ENCODE measurements around the gene POLG2. TPM values are rescaled to one million over a fixed set of nuclear protein-coding genes. Genes with fewer than 3 reads are reported as not detected.

POLG2 gene
- total and polyA plus RNA-seq, 9 of the 15 experiments (the other 6 are each of a cell fraction or from before 2014, with no cell fraction given), result 13.4 to 44.8 (median 37.0) TPM

DNA sequence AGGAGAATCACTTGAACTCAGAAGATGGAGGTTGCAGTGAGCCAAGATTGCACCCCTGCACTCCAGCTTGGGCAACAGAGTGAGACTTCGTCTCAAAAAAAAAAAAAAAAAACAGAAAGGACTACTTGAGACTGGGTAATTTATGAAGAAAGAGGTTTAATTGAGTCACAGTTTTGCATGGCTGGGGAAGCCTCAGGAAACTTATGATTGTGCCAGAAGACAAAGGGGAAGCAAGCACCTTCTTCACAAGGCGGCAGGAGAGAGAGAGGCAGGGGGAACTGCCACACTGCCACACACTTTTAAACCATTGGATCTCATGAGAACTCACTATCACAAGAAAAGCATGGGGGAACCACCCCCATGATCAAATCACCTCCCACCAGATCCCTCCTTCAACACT lies 56.9 kb downstream of the POLG2 start (continued):
- TF ChIP-seq, protein P1, sequence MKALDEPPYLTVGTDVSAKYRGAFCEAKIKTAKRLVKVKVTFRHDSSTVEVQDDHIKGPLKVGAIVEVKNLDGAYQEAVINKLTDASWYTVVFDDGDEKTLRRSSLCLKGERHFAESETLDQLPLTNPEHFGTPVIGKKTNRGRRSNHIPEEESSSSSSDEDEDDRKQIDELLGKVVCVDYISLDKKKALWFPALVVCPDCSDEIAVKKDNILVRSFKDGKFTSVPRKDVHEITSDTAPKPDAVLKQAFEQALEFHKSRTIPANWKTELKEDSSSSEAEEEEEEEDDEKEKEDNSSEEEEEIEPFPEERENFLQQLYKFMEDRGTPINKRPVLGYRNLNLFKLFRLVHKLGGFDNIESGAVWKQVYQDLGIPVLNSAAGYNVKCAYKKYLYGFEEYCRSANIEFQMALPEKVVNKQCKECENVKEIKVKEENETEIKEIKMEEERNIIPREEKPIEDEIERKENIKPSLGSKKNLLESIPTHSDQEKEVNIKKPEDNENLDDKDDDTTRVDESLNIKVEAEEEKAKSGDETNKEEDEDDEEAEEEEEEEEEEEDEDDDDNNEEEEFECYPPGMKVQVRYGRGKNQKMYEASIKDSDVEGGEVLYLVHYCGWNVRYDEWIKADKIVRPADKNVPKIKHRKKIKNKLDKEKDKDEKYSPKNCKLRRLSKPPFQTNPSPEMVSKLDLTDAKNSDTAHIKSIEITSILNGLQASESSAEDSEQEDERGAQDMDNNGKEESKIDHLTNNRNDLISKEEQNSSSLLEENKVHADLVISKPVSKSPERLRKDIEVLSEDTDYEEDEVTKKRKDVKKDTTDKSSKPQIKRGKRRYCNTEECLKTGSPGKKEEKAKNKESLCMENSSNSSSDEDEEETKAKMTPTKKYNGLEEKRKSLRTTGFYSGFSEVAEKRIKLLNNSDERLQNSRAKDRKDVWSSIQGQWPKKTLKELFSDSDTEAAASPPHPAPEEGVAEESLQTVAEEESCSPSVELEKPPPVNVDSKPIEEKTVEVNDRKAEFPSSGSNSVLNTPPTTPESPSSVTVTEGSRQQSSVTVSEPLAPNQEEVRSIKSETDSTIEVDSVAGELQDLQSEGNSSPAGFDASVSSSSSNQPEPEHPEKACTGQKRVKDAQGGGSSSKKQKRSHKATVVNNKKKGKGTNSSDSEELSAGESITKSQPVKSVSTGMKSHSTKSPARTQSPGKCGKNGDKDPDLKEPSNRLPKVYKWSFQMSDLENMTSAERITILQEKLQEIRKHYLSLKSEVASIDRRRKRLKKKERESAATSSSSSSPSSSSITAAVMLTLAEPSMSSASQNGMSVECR (CRISPR knock-in tag; IDR thresholded peaks at IDR 0.05), result no peak
- TF ChIP-seq, protein P2, sequence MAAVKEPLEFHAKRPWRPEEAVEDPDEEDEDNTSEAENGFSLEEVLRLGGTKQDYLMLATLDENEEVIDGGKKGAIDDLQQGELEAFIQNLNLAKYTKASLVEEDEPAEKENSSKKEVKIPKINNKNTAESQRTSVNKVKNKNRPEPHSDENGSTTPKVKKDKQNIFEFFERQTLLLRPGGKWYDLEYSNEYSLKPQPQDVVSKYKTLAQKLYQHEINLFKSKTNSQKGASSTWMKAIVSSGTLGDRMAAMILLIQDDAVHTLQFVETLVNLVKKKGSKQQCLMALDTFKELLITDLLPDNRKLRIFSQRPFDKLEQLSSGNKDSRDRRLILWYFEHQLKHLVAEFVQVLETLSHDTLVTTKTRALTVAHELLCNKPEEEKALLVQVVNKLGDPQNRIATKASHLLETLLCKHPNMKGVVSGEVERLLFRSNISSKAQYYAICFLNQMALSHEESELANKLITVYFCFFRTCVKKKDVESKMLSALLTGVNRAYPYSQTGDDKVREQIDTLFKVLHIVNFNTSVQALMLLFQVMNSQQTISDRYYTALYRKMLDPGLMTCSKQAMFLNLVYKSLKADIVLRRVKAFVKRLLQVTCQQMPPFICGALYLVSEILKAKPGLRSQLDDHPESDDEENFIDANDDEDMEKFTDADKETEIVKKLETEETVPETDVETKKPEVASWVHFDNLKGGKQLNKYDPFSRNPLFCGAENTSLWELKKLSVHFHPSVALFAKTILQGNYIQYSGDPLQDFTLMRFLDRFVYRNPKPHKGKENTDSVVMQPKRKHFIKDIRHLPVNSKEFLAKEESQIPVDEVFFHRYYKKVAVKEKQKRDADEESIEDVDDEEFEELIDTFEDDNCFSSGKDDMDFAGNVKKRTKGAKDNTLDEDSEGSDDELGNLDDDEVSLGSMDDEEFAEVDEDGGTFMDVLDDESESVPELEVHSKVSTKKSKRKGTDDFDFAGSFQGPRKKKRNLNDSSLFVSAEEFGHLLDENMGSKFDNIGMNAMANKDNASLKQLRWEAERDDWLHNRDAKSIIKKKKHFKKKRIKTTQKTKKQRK (IDR thresholded peaks at IDR 0.05; ENCODE audit: borderline replicate concordance, low read depth, low read length), result no peak
- TF ChIP-seq RBBP5 (IDR thresholded peaks at IDR 0.05; ENCODE audit: borderline replicate concordance, insufficient read depth, low read length, poor library complexity, severe bottlenecking) (no peak), NFIC (IDR thresholded peaks at IDR 0.05) (no peak), HCFC1 (IDR thresholded peaks at IDR 0.05; ENCODE audit: low read depth, low read length) (no peak)
- TF ChIP-seq, protein P3, sequence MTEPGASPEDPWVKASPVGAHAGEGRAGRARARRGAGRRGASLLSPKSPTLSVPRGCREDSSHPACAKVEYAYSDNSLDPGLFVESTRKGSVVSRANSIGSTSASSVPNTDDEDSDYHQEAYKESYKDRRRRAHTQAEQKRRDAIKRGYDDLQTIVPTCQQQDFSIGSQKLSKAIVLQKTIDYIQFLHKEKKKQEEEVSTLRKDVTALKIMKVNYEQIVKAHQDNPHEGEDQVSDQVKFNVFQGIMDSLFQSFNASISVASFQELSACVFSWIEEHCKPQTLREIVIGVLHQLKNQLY (CRISPR knock-in tag; conservative IDR thresholded peaks at IDR 0.05), result no peak
